HG02588 (cell line): Measurements from ENCODE around the gene CHID1.
A peak's percentile ranks its signal among the peaks of the same experiment; 100 is the strongest.

Source experiments
- ATAC-seq: cut with Tn5 transposase; IDR thresholded peaks from one replicate; pipeline ENCODE4 v1.9.1; 2021; ENCODE audit warnings: mild to moderate bottlenecking, moderate library complexity; ENCODE audit not compliant: unreplicated experiment

Gene CHID1

DNA sequence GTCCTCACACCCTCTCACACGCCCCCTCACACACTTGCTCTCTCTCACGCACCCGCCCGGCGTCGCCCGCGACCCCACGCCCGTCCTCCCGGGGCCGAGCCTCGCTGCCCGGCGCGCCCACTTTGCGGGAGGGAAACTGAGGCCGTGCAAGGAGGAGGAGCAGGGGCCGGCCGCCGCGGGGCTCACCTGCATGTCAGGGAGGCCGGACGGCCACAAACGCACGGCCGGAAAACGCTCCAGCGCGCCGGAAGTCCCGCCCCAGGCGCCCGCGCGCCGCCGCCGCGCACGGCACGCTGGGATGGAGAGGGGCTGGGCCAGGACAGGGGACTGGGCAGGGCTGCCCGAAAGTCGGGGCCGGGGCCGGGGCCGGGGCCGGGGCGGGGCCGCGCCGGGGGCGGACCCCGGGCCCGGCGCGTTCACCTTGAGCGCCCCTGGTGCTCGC lies at the start of gene CHID1:
Gene CHID1 (minus strand): TSS at position 222 of the 442 bp plus-strand sequence. CDS start 5,994 bp downstream, outside the sequence.
- peak; percentile 83 for ATAC-seq

DNA sequence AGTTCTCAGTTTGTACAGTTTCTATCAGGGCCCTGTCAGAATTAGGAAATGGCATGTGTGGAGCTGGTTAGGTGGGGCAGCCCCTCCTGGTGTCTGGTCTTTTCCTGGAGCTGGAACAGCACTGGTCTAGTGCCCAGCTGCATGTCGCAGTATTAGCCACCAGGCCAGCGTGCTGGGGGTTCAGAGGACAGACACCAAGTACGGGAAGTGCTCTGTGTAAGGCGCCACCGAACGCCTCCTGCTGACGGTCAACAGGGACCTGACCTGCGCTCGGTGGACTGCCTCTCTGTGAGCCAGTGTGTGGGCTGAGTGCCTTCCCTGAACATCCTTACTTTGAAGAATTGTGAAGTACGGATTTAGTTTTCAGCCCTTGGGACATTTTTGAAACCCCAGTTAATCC lies 49.0 kb upstream of the CHID1 start:
- no peak for ATAC-seq

GRCh38 chr11:959027-959426 lies 48.4 kb upstream of the CHID1 start:
- ATAC-seq, result no peak

DNA sequence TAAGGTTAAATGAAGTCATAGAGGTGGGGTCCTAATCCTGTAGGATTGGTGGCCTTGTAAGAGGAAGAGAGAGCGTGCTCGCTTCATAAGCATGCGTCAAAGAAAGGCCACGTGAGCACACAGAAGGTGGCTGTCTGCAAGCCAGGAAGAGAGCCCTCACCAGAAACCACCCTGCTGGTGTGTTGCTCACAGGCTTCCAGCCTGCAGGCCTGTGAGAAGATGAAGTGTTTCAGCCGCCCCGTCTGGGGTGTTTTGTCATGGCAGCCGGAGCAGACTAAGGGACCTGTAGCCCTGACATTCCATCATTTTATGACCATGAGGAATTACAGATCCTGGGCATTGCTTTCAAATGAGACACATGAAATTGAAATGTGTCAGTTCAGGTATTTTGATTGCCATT lies 47.5 kb upstream of the CHID1 start:
- ATAC-seq, result no peak

GRCh38 chr11:957212-957920 lies 46.8 kb upstream of the CHID1 start:
- no peak for ATAC-seq

DNA sequence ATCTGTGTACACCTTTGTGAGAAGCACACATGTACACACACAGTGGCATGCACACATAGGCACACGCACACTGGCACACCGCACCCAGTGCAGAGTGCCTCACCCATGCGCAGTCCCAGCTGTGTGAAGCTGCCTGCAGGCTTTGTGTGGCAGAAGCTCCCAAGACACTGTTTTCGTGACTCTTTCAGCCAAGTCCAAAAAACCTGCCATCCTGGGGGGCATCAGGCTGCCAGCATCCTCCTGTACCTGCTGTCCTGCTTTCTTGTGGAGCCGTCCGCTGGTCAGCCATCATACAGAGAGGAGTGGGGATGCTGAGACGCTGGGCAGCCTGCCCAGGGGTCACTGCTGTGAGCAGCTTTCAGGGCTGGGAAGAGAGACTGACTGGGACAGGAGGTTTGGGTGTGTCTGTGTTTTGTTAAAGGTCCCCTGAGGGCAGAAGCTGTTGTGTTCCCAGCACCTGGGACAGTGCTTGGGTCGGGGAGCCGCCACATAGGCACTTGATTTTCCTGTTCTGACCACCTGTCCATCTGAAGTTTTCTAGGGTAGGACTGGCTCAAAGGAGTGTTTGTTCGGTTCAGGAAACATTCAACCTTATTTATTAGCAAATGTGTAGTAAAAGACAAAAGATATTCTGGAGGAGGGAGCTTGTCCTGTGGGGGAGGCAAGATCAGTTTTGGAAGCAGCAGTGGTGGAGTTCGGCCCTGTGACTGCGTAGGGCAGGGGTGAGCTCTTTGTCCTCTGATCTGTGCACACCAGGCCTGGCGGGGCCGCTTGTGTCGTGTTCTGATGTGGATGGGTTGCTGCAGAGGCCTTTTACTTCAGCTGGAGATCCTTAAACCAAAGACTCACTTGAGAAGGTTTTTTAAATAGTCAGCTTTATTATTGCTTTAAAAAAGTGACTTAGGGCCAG lies 44.8 kb upstream of the CHID1 start:
- no peak for ATAC-seq

GRCh38 chr11:954392-955153 lies 44.0 kb upstream of the CHID1 start:
- no peak for ATAC-seq

DNA sequence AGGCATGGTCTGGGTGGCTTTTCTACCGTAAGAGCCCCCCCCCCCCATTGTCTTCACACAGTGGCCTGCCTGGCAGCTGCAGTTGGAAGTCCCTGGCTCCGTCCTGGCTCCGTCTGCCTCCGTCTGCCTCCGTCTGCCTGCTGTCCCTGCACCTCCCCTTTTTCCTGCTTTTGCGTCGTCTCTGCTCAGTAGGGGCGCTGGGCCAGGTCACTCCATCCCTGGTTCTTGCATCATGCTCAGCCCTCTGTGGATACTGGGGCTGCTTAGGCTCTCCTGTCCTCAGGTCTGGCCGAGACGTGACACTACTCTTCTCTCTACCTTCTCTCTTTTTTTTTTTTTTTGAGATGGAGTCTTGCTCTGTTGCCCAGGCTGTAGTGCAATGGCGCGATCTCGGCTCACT lies 42.9 kb upstream of the CHID1 start:
- no peak for ATAC-seq

- no peak for ATAC-seq
Observed at GRCh38 chr11:952406-953385, 42.1 kb upstream of the CHID1 start.

- ATAC-seq, result no peak
Observed at GRCh38 chr11:951507-951906, 40.9 kb upstream of the CHID1 start.

DNA sequence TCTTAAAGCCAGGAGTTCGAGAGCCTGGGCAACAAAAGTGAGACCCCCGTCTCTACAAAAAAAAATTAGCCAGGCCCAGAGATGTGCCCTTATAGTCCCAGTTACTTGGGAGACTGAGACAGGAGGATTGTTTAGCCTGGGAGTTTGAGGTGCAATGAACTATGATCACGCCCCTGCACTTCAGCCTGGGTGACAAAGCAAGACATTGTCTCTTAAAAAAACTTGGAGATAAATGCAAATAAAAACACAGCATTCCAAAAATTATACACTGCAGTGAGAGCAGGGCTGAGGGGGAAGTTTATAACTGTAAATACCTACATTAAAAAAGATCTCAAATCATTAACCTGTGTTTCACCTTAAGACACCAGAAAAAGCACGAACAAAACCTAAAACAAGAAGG lies 37.1 kb upstream of the CHID1 start:
- no peak for ATAC-seq

DNA sequence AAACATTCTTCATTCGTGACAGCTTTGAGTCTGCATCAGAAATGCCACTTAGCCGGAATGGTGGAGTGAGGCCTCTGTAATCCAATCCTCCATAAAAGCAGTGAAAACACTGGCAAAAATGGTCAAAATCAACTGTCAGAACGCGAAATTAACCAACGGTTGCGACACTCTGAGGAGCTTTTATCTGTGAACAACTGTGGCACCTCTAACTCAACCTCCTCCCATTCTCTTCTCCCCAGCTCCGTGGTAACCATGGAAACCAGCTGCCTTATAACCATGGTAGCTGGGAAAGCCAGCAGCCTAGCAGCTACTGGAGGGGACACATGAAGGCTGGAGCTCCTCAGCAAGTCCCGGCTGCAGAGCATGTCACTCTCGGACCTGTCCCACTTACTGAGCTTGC lies 35.4 kb upstream of the CHID1 start:
- ATAC-seq, result no peak

DNA sequence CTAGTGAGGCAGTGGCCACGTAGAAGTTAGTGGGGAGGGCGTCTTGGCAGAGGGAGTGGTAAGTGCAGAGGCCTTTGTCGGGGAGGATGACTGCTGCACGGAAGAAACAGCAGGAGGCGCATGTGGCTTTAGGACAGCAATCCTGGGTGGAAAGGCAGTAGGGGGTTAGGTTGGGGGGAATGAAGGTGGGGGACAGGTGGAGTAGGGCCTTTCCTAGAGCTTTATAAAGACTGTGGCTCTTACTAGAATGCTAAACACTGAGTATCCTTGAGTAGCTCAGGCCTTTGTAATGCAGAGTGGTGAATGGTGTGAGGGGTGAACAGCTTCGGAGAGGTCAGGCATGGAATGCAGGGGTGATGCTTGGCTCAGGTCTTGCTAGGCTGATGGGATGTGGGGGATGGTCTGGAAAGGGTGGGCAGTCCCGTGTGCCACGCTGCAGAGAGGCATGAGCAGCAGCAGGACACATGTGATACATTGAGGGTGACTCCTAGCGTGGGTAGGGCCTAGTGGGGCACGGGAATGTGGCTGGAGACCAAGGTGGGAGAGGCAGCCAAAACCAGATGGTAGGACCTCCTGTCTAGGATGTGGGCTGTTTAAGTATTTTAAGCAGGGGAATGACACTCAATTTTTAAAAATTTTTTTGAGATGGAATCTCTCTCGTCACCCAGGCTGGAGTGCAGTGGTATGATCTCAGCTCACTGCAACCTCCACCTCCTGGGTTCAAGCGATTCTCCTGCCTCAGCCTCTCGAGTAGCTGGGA lies 34.3 kb upstream of the CHID1 start:
- ATAC-seq, result no peak

DNA sequence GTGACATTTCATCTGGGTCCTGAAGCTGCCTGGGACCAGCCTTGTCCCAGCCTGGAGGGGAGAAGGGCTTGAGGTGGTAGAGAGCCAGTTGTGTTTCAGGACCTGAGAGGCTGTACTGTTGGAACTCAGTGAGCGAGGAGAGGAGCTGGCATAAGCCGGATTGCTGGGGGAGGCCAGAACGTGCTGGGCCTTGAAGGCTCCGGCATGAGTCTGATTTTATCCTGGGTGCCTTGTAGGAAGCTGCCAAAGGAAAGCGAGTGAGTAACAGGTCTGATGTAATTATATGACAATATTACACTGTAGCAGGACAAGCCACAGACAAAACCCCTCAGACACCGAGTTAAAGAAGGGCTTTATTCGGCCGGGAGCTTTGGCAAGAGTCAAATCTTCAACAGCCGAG lies 32.2 kb upstream of the CHID1 start:
- ATAC-seq, result no peak

GRCh38 chr11:940496-941135 lies 30.0 kb upstream of the CHID1 start:
- ATAC-seq, result no peak

- no peak for ATAC-seq
Observed at GRCh38 chr11:937841-938261, 27.2 kb upstream of the CHID1 start.

GRCh38 chr11:936199-936598 lies 25.6 kb upstream of the CHID1 start:
- no peak for ATAC-seq

GRCh38 chr11:934527-934926 lies 23.9 kb upstream of the CHID1 start:
- ATAC-seq, result no peak

DNA sequence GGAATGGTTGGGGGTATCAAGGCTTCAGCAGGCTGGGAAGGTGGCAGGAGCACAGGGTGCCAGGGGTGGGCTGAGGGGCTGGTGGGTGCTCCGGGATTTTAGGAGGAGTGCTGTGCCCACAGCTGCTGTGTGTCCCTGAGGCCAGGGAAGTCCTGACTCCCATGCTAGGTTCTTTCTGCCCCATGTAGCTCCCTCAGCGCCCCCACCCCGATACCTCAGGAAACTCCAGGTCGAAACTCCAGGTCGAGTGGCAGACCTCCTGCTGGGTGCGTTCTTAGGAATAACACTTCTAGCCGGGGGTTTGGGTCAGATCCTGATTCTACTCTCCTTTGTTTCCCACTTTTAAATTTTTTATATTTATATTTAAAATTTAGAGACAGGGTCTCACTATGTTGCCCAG lies 23.3 kb upstream of the CHID1 start:
- no peak for ATAC-seq
